Gastrocnemius medialis (tissue), 4 donors: ENCODE data around the gene CDKN2B-AS1. TPM values are rescaled to one million over a fixed set of nuclear protein-coding genes. Genes with fewer than 3 reads are reported as not detected.
A peak's percentile ranks its signal among the peaks of the same experiment; 100 is the strongest.

Experiments used
- ATAC-seq, 2 donors: fragments of 150-250 bp; one replicate each; pipeline ENCODE4 v1.9.1; 2016
- DNase-seq, 2 donors: peaks; one replicate each; pipeline ENCODE4 v3.0.0-alpha.2; 2019
- H3K27ac ChIP-seq, 4 donors: fragments of 200-600 bp; sonication (generic); 1 replicate in 1 of 4; 2 replicates in 3 of 4; pipeline ENCODE4 v1.5.1; 2016 to 2018; ENCODE audit warnings: mild to moderate bottlenecking in 2 of 4, moderate library complexity in 1 of 4
- H3K27me3 ChIP-seq, 3 donors: fragments of 200-600 bp; sonication (generic) in 2 of 3; 1 replicate in 1 of 3; 2 replicates in 2 of 3; pipeline versions ENCODE4 v1.5.1 to v1.6.0; 2016 to 2019; ENCODE audit warnings: mild to moderate bottlenecking in 1 of 3, moderate library complexity in 1 of 3
- H3K36me3 ChIP-seq, 2 donors: fragments of 200-600 bp; sonication (generic) in 1 of 2; one replicate each; pipeline ENCODE4 v1.5.1; 2017 to 2018
- H3K4me1 ChIP-seq, 2 donors: fragments of 200-600 bp; sonication (generic) in 1 of 2; one replicate each; pipeline ENCODE4 v1.5.1; 2016 to 2017; ENCODE audit warnings: mild to moderate bottlenecking in 2 of 2
- H3K4me3 ChIP-seq, 4 donors: fragments of 200-600 bp; sonication (generic) in 3 of 4; 1 replicate in 1 of 4; 2 replicates in 3 of 4; pipeline ENCODE4 v1.5.1; 2016 to 2019; ENCODE audit warnings: mild to moderate bottlenecking in 2 of 4
- H3K9me3 ChIP-seq, 3 donors: fragments of 200-600 bp; sonication (generic) in 2 of 3; 1 replicate in 1 of 3; 2 replicates in 2 of 3; pipeline ENCODE4 v1.5.1; 2016 to 2019
- POLR2A ChIP-seq, 2 donors: fragments of 450-650 bp; IDR thresholded peaks; one replicate each; pipeline ENCODE4 v1.6.1; 2017; ENCODE audit warnings: antibody characterized with exemption in 2 of 2, mild to moderate bottlenecking in 2 of 2, moderate library complexity in 2 of 2
- in situ Hi-C, 4 donors: fragments of 200-750 bp; cut with MboI; loops; one replicate each; pipeline versions ENCODE4 v1.15.0 to v1.8.0; 2017; ENCODE audit warnings: low sequenced_read_pairs in 4 of 4
- intact Hi-C: fragments of 100-400 bp; cut with DNase I; formaldehyde crosslinking; loops from one replicate; pipeline ENCODE4 v1.15.1; 2023; ENCODE audit warnings: low total_unique reads
- total RNA-seq, 4 donors: library from RNA; depleted of rRNA; stranded (reverse); fragments of >200 nt; gene quantifications; one replicate each; pipeline versions ENCODE4 v1.1.0 to v1.2.3, GENCODE V29; 2016
- TF ChIP-seq, protein P1 (sequence below), 5 experiments: fragments of 450-650 bp in 3 of 5; fragments of 200-600 bp in 2 of 5; sonication (generic) in 2 of 5; IDR thresholded peaks in 4 of 5; conservative IDR thresholded peaks in 1 of 5; 1 replicate in 4 of 5; 2 replicates in 1 of 5; pipeline ENCODE4 v1.5.1; 2016 to 2019; ENCODE audit warnings: antibody characterized with exemption in 5 of 5, mild to moderate bottlenecking in 3 of 5, moderate library complexity in 3 of 5

The CDKN2B-AS1 gene
- total RNA-seq, 4 donors from 2014 or later, result 0.46 TPM; not detected in 3

- Histone ChIP-seq H3K27ac (peak overlapping the region in 3 of 4 donors; percentile 13 to 60 (median 39)), H3K4me3 (no peak overlapping the region), H3K9me3 (no peaks in the 10 kb centered on the region), H3K27me3 (no peaks in the 10 kb centered on the region), H3K36me3 (no peaks in the 10 kb centered on the region), H3K4me1 (peaks cover 13 to 26% of the 10 kb centered on the region in 2 donors)
- intact Hi-C loops, result no loop called here
- no peak for TF ChIP-seq POLR2A (IDR thresholded peaks at IDR 0.05)
- TF ChIP-seq, protein P1, sequence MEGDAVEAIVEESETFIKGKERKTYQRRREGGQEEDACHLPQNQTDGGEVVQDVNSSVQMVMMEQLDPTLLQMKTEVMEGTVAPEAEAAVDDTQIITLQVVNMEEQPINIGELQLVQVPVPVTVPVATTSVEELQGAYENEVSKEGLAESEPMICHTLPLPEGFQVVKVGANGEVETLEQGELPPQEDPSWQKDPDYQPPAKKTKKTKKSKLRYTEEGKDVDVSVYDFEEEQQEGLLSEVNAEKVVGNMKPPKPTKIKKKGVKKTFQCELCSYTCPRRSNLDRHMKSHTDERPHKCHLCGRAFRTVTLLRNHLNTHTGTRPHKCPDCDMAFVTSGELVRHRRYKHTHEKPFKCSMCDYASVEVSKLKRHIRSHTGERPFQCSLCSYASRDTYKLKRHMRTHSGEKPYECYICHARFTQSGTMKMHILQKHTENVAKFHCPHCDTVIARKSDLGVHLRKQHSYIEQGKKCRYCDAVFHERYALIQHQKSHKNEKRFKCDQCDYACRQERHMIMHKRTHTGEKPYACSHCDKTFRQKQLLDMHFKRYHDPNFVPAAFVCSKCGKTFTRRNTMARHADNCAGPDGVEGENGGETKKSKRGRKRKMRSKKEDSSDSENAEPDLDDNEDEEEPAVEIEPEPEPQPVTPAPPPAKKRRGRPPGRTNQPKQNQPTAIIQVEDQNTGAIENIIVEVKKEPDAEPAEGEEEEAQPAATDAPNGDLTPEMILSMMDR (IDR thresholded peaks at IDR 0.05 in 4 of 5, conservative IDR thresholded peaks at IDR 0.05 in 1 of 5), result no peak
- DNase-seq (peak in 1 of 2 donors; percentile 16), ATAC-seq (peak; percentile 50 to 51)
- in situ Hi-C loops, result no loop called here
Observed at GRCh38 chr9:22098643-22099332, 104.2 kb downstream of the CDKN2B-AS1 start.

- H3K4me1 ChIP-seq, result peaks cover 20 to 34% of the 10 kb centered on the region in 2 donors
- intact Hi-C loops, result loop anchor here (5.0 kb wide), 2 partner anchors 33 to 288 kb away; no protein-coding TSS in a partner anchor
- no peak overlapping the region for H3K27ac ChIP-seq
- no peaks in the 10 kb centered on the region for H3K27me3 ChIP-seq
- in situ Hi-C loops, result loop anchor here in 2 of 4 donors (25.0 kb wide), 2 partner anchors 88 to 288 kb away; partner anchors contain the start of genes CDKN2B (in 1 of the 2) and MTAP (in 1 of the 2)
- DNase-seq (no peak), ATAC-seq (no peak)
- H3K36me3 ChIP-seq, result no peaks in the 10 kb centered on the region
- H3K4me3 ChIP-seq, result no peak overlapping the region
- TF ChIP-seq, protein P1 (IDR thresholded peaks at IDR 0.05 in 4 of 5, conservative IDR thresholded peaks at IDR 0.05 in 1 of 5), result no peak
- TF ChIP-seq POLR2A (IDR thresholded peaks at IDR 0.05), result no peak
- H3K9me3 ChIP-seq, result no peaks in the 10 kb centered on the region
Observed at GRCh38 chr9:22100626-22101025, 106.0 kb downstream of the CDKN2B-AS1 start.

DNA sequence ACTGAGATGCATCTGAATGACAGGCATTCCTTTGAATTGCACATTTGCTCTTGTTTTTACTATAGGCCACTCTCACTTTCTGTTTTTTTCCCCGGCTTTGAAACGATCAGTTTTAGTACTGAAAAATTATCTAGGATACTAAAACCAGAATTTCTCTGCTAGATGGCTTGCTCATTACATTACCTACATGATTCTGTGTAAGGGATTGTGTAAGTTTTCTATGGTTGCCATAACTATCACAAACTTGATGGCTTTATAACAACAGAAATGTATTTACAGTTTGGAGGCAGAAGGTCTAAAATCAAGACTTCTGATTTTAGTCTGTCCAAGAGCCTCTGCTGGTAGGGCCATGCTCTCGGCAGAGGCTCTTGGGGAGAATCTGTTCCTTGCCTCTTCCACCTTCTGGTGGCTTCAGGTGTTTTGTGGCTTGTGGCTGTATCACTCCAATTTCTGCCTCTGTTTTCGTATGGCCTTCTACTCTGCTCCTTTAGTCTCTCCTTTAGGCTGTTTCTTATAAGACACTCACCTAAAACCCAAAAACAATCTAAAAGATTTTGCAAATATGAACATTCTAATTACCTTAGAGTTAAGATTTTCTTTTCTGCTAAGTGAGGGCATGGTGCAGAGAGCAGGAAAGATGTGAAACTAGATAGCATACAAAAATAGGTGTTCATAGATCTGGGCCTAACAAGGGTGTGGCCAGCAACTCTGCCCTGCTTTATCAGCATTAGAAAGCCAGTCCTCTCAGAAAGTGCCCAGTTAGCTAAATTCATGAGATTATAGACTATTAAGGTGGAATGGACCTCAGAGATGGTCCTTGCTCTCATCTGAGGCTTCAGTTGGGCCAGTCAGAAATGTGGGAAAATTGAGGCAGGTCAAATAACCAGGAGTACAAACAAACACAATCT lies 107.8 kb downstream of the CDKN2B-AS1 start:
- in situ Hi-C loops (loop anchor here in 2 of 4 donors (25.0 kb wide), 2 partner anchors 90 to 290 kb away; partner anchors contain the start of genes CDKN2B (in 1 of the 2) and MTAP (in 1 of the 2)), intact Hi-C loops (loop anchor here (2.0 to 5.0 kb wide), 4 partner anchors 35 to 290 kb away; partner anchors contain the start of gene CDKN2B)
- Histone ChIP-seq H3K4me3 (no peak overlapping the region), H3K9me3 (no peaks in the 10 kb centered on the region), H3K4me1 (peaks cover 20 to 34% of the 10 kb centered on the region in 2 donors), H3K27ac (peak overlapping the region; percentile 37 to 76 (median 62)), H3K36me3 (no peaks in the 10 kb centered on the region), H3K27me3 (no peaks in the 10 kb centered on the region)
- DNase-seq (no peak), ATAC-seq (peak; percentile 53 to 69)
- TF ChIP-seq, protein P1 (IDR thresholded peaks at IDR 0.05 in 4 of 5, conservative IDR thresholded peaks at IDR 0.05 in 1 of 5), result no peak
- TF ChIP-seq POLR2A (IDR thresholded peaks at IDR 0.05), result no peak

DNA sequence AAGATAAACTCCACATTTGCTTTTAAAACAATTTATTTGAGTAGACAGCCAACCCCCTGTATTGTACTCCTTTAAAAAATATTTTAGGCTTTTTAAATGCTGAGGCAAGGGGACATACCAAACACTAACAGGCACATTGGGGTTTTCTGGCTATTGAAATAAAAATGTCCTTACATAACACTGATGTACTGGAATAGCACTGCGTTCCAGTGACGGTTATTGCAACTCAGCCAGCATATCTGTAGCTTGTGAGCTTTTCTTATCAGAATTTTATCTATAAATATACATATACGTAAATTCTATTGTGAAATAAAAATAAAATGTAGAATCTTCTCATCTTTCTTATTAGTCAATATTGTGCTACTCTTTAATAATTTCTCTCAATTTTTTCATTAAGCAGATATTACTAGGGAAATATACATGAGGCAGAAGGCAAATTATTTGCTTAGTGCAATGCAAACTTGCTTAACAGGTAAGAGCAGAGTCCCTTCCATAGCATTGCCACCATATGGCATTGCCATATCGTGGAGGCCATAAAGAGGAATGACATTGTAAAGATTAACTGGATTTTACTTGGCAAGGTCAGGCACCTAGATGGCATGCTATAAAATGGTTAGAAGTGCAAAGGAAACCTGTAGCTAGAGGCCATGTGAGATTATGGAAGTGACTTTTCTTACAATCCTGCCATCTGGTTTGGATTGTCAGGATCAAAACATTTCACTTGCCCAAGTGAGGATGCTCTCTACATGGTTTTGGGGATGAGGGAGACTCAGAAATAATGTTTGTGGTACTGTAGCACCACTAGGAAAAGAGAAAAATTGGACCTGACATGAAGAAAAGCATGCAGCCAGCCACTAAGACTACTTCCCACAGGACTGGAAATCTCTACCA lies 109.3 kb downstream of the CDKN2B-AS1 start:
- in situ Hi-C loops (loop anchor here in 2 of 4 donors (25.0 kb wide), 2 partner anchors 92 to 292 kb away; partner anchors contain the start of genes CDKN2B (in 1 of the 2) and MTAP (in 1 of the 2)), intact Hi-C loops (loop anchor here (2.0 to 5.0 kb wide), 4 partner anchors 37 to 292 kb away; partner anchors contain the start of gene CDKN2B)
- no peaks in the 10 kb centered on the region for H3K27me3 ChIP-seq
- ATAC-seq, result peak; percentile 38 to 51
- DNase-seq, result no peak
- peak overlapping the region; percentile 37 to 76 (median 62) for H3K27ac ChIP-seq
- no peaks in the 10 kb centered on the region for H3K9me3 ChIP-seq
- no peaks in the 10 kb centered on the region for H3K36me3 ChIP-seq
- TF ChIP-seq POLR2A (IDR thresholded peaks at IDR 0.05), result no peak
- TF ChIP-seq, protein P1 (IDR thresholded peaks at IDR 0.05 in 4 of 5, conservative IDR thresholded peaks at IDR 0.05 in 1 of 5), result no peak
- peaks cover 20 to 29% of the 10 kb centered on the region in 2 donors for H3K4me1 ChIP-seq
- no peak overlapping the region for H3K4me3 ChIP-seq
